DMS 273 treated with DMSO at 0.1 percent for 48 hours (cell line): Measurements from ENCODE around the gene SLC39A1.
"Not testable (repeated sequence)": the region's sequence is repeated elsewhere in the genome, so short reads cannot be mapped to it uniquely, and the experiment has no call there.

Experiments used
- DNase-seq: peaks from one replicate; lab custom pipeline; 2025; lab: John Stamatoyannopoulos, UW

SLC39A1 gene

GRCh38 chr1:153963030-153963849 lies at the start of gene SLC39A1:
TSS of gene SLC39A1 (minus strand) at chr1:153963537. CDS start at chr1:153962715, 822 bp downstream.
- DNase-seq: peak; percentile 94

GRCh38 chr1:154012543-154012942 lies 49.2 kb upstream of the SLC39A1 start:
- DNase-seq: not testable (repeated sequence)

- DNase-seq: no peak
Observed at GRCh38 chr1:154012129-154012528, 48.8 kb upstream of the SLC39A1 start.

- DNase-seq: no peak
Observed at GRCh38 chr1:154006136-154006535, 42.8 kb upstream of the SLC39A1 start.

GRCh38 chr1:154000420-154000819 lies 37.1 kb upstream of the SLC39A1 start:
- DNase-seq: no peak

GRCh38 chr1:153996882-153997281 lies 33.5 kb upstream of the SLC39A1 start:
- DNase-seq: not testable (repeated sequence)

- no peak for DNase-seq
Observed at GRCh38 chr1:153995640-153996039, 32.3 kb upstream of the SLC39A1 start.

GRCh38 chr1:153995202-153995601 lies 31.9 kb upstream of the SLC39A1 start:
- DNase-seq: no peak

- no peak for DNase-seq
Observed at GRCh38 chr1:153991806-153992205, 28.5 kb upstream of the SLC39A1 start.

- no peak for DNase-seq
Observed at GRCh38 chr1:153991151-153991630, 27.9 kb upstream of the SLC39A1 start.

GRCh38 chr1:153990468-153991150 lies 27.3 kb upstream of the SLC39A1 start, which contains the start of gene RPS27:
TSS of gene RPS27 (plus strand) at chr1:153990762. CDS start at chr1:153990797, 35 bp downstream.
- DNase-seq: peak; percentile 95

GRCh38 chr1:153987621-153988020 lies 24.3 kb upstream of the SLC39A1 start:
- no peak for DNase-seq

GRCh38 chr1:153985941-153986761 lies 22.8 kb upstream of the SLC39A1 start, which contains the start of gene RAB13:
TSS of gene RAB13 (minus strand) at chr1:153986339. CDS start at chr1:153986236, 103 bp downstream.
- DNase-seq: peak; percentile 63

GRCh38 chr1:153985341-153985912 lies 22.1 kb upstream of the SLC39A1 start:
- DNase-seq: no peak

- no peak for DNase-seq
Observed at GRCh38 chr1:153984123-153984894, 21.0 kb upstream of the SLC39A1 start.

- not testable (repeated sequence) for DNase-seq
Observed at GRCh38 chr1:153981735-153982134, 18.4 kb upstream of the SLC39A1 start.

GRCh38 chr1:153979091-153979490 lies 15.8 kb upstream of the SLC39A1 start:
- DNase-seq: not testable (repeated sequence)

GRCh38 chr1:153978274-153978909 lies 15.1 kb upstream of the SLC39A1 start:
- DNase-seq: no peak

- DNase-seq: peak; percentile 76
Observed at GRCh38 chr1:153977250-153978240, 14.2 kb upstream of the SLC39A1 start, which contains the start of gene JTB. TSS of gene JTB (minus strand) at chr1:153977674. CDS start at chr1:153977252, 422 bp downstream.
